K562 (cell line): Measurements from ENCODE around the gene HDAC7. TPM values are rescaled to one million over a fixed set of nuclear protein-coding genes. Genes with fewer than 3 reads are reported as not detected.

Source experiments
- ATAC-seq: fragments of 200-7000 bp; cut with Tn5 transposase; 3 replicates; pipeline ENCODE4 v1.9.1; 2020; ENCODE audit warnings: moderate library complexity
- BruUV-seq: library from RNA; stranded (reverse); fragments of 400-500 nt; replicated peaks from 2 replicates; lab custom pipeline; 2021; lab: Mats Ljungman, UMichigan
- CTCF ChIA-PET: fragments of 300-600 bp; formaldehyde crosslinking; extraction: SDS; loops from one replicate; lab custom pipeline; 2021; ENCODE audit warnings: low intra/inter-chr PET ratio; lab: Yijun Ruan, JAX
- POLR2A ChIA-PET: fragments of 300-600, 350-650 bp; sonication (Branson Sonifier 250); formaldehyde crosslinking; extraction: SDS; loops from one replicate; lab custom pipeline; 2021; ENCODE audit warnings: antibody characterized with exemption, inconsistent platforms; lab: Yijun Ruan, JAX
- DNase-seq, 4 experiments: peaks; one replicate each; pipeline versions ENCODE4 v3.0.0 to v3.0.0-alpha.2; 2011 to 2018; ENCODE audit warnings: low spot score in 3 of 4, mixed read lengths in 3 of 4; ENCODE audit errors: extremely low read depth in 1 of 4
- FAIRE-seq: peaks from 2 replicates; lab custom pipeline; 2011; peaks lifted over from hg19 to GRCh38; lab: Jason Lieb, UNC
- H2AFZ ChIP-seq: 2 replicates; pipeline ENCODE4 v1.6.0; 2011; ENCODE audit warnings: low read depth, low read length, control low read depth, inconsistent platforms
- H3K27ac ChIP-seq: fragments of 200-600 bp; 3 replicates; pipeline ENCODE4 v1.8.0; 2011; ENCODE audit warnings: low read depth, mild to moderate bottlenecking, control low read depth, inconsistent platforms, low read length, moderate library complexity, mixed read lengths; ENCODE audit errors: extremely low read depth
- H3K27me3 ChIP-seq, 2 experiments: fragments of 300-600 bp in 1 of 2; 2 replicates in 1 of 2; 3 replicates in 1 of 2; pipeline versions ENCODE4 v1.6.0 to v1.8.0; 2011; ENCODE audit warnings: inconsistent platforms in 2 of 2, low read length in 2 of 2, mild to moderate bottlenecking in 1 of 2, mixed read lengths in 1 of 2, moderate library complexity in 1 of 2; ENCODE audit not compliant: control insufficient read depth in 2 of 2, insufficient read depth in 2 of 2
- H3K36me3 ChIP-seq: fragments of 300-600 bp; 3 replicates; pipeline ENCODE4 v1.8.0; 2011; ENCODE audit warnings: mild to moderate bottlenecking, low read length, inconsistent platforms; ENCODE audit not compliant: control insufficient read depth, insufficient read depth
- H3K4me1 ChIP-seq, 2 experiments: fragments of 200-600 bp in 1 of 2; replicated peaks in 1 of 2; 2 replicates in 1 of 2; 3 replicates in 1 of 2; pipeline versions ENCODE4 v1.5.1 to v1.8.0; 2011; ENCODE audit warnings: inconsistent platforms in 2 of 2, low read length in 2 of 2, mild to moderate bottlenecking in 1 of 2, mixed read lengths in 1 of 2, moderate library complexity in 1 of 2; ENCODE audit not compliant: control insufficient read depth in 2 of 2, insufficient read depth in 2 of 2
- H3K4me2 ChIP-seq: 2 replicates; pipeline ENCODE4 v1.6.1; 2011; ENCODE audit warnings: low read length, control low read depth, inconsistent platforms, mixed read lengths; ENCODE audit not compliant: insufficient read depth
- H3K4me3 ChIP-seq: fragments of 200-600 bp; sonication (generic), shearing (Covaris generic); 2 replicates; pipeline ENCODE4 v1.5.1; 2016; ENCODE audit warnings: control low read depth, inconsistent platforms
- H3K79me2 ChIP-seq: fragments of 200-600 bp; 3 replicates; pipeline ENCODE4 v1.8.0; 2011; ENCODE audit warnings: low read length, inconsistent platforms; ENCODE audit not compliant: control insufficient read depth, insufficient read depth
- H3K9ac ChIP-seq, 2 experiments: 2 replicates each; pipeline versions ENCODE4 v1.6.0 to v1.6.1; 2011; ENCODE audit warnings: low read depth in 2 of 2, low read length in 2 of 2, control low read depth in 1 of 2, inconsistent platforms in 1 of 2, mild to moderate bottlenecking in 1 of 2, mixed read lengths in 1 of 2; ENCODE audit not compliant: insufficient read depth in 1 of 2
- H3K9me1 ChIP-seq: one replicate; pipeline ENCODE4 v1.6.0; 2011; ENCODE audit warnings: inconsistent platforms, mild to moderate bottlenecking, low read length, moderate library complexity; ENCODE audit not compliant: control insufficient read depth, insufficient read depth
- H3K9me3 ChIP-seq: replicated peaks from 2 replicates; pipeline ENCODE4 v1.5.1; 2011; ENCODE audit warnings: low read depth, low read length, inconsistent platforms; ENCODE audit not compliant: control insufficient read depth, insufficient read depth
- H4K20me1 ChIP-seq: replicated peaks from 2 replicates; pipeline ENCODE4 v1.6.1; 2011; ENCODE audit warnings: low read length, inconsistent platforms, mixed read lengths; ENCODE audit not compliant: control insufficient read depth, insufficient read depth
- ATF1 ChIP-seq, 2 experiments: fragments of 450-650 bp in 1 of 2; IDR thresholded peaks; 2 replicates each; pipeline ENCODE4 v1.6.1; 2016; ENCODE audit warnings: missing compliant biosample characterization in 1 of 2, missing genetic modification characterization in 1 of 2
- CHCHD3 ChIP-seq: fragments of 250-450 bp; sonication (Bioruptor Pico); IDR thresholded peaks from 2 replicates; pipeline ENCODE4 v2.1.2; 2022; ENCODE audit warnings: mild to moderate bottlenecking
- CTBP1 ChIP-seq: fragments of 450-650 bp; IDR thresholded peaks from 2 replicates; pipeline ENCODE4 v1.6.1; 2016; ENCODE audit warnings: borderline replicate concordance
- CXXC5 ChIP-seq: fragments of 250-450 bp; sonication (Bioruptor Pico); IDR thresholded peaks from 2 replicates; pipeline ENCODE4 v1.8.0; 2022; ENCODE audit warnings: inconsistent platforms, mild to moderate bottlenecking, moderate library complexity
- DPF2 ChIP-seq: fragments of 450-650 bp; IDR thresholded peaks from 2 replicates; pipeline ENCODE4 v1.6.1; 2016
- ESRRB ChIP-seq: fragments of 250-450 bp; sonication (Bioruptor Pico); IDR thresholded peaks from 2 replicates; pipeline ENCODE4 v1.5.0; 2020; ENCODE audit warnings: mild to moderate bottlenecking, moderate library complexity, borderline replicate concordance
- HNRNPL ChIP-seq: fragments of 200-400 bp; formaldehyde crosslinking; IDR thresholded peaks from 2 replicates; pipeline ENCODE4 v1.6.1; 2017; ENCODE audit warnings: low read depth, mild to moderate bottlenecking, low read length
- JUND ChIP-seq, 2 experiments: IDR thresholded peaks; 2 replicates in 1 of 2; 3 replicates in 1 of 2; pipeline ENCODE4 v1.6.1; 2011; ENCODE audit warnings: borderline replicate concordance in 2 of 2, low read depth in 2 of 2, low read length in 2 of 2, improper control_type of control experiment in 1 of 2, missing biosample characterization in 1 of 2, missing genetic modification characterization in 1 of 2, missing genetic modification reagents in 1 of 2
- L3MBTL2 ChIP-seq: fragments of 450-650 bp; IDR thresholded peaks from 2 replicates; pipeline ENCODE4 v1.6.1; 2016; ENCODE audit warnings: mild to moderate bottlenecking, moderate library complexity
- NEUROD1 ChIP-seq: fragments of 150-350 bp; IDR thresholded peaks from 2 replicates; pipeline ENCODE4 v1.6.1; 2014; ENCODE audit warnings: borderline replicate concordance, low read length, low read depth; ENCODE audit not compliant: partially characterized antibody
- STAT5A ChIP-seq: IDR thresholded peaks from 2 replicates; pipeline ENCODE4 v1.6.1; 2012; ENCODE audit warnings: low read length, inconsistent platforms, borderline replicate concordance
- ZNF584 ChIP-seq: fragments of 200-800 bp; sonication (Bioruptor generic); IDR thresholded peaks from 2 replicates; pipeline ENCODE4 v1.6.1; 2016; ENCODE audit warnings: low read depth, mild to moderate bottlenecking, missing genetic modification characterization, missing compliant biosample characterization
- WGBS: fragments of 100-300 bp; shearing (Covaris generic); methylation state at CpG from one replicate; pipeline ENCODE4 v1.1.6; 2016; ENCODE audit warnings: low coverage, mixed read lengths; ENCODE audit not compliant: insufficient coverage; ENCODE audit errors: missing lambda C conversion rate; 5-methylcytosine and 5-hydroxymethylcytosine counted together
- in situ Hi-C: fragments of 300-500 bp; cut with MboI; formaldehyde crosslinking; loops from 4 replicates; pipeline ENCODE4 v1.15.0; 2018; ENCODE audit warnings: inconsistent platforms, mixed read lengths
- intact Hi-C: fragments of 100-400 bp; cut with micrococcal nuclease; formaldehyde crosslinking; loops from 2 replicates; pipeline ENCODE4 v1.14.2; 2022
- polyA plus RNA-seq, 8 experiments: library from polyadenylated mRNA; depleted of rRNA in 4 of 8; stranded (reverse) in 5 of 8; unstranded in 3 of 8; fragments of >200 nt; fragmentation: Nextera tagmentation in 2 of 8; fragmentation: Illumina TruSeq in 1 of 8; extraction: Ambion mirVana in 2 of 8; extraction: Trizol in 1 of 8; gene quantifications; 2 replicates each; pipeline versions ENCODE4 v1.2.1 to v1.2.3, GENCODE V29; 2011 to 2014; ENCODE audit warnings: inconsistent platforms in 1 of 8, missing spikeins in 1 of 8
- total RNA-seq, 7 experiments: library from RNA; depleted of rRNA in 6 of 7; stranded (reverse); fragments of >200 nt in 6 of 7; fragmentation: Illumina TruSeq in 2 of 7; extraction: Trizol in 2 of 7; gene quantifications; 2 replicates each; pipeline versions ENCODE4 v1.2.1 to v1.2.3, GENCODE V29; 2011 to 2021; ENCODE audit warnings: low replicate concordance in 1 of 7
- TF ChIP-seq, protein P1 (sequence below): fragments of 450-650 bp; IDR thresholded peaks from 2 replicates; pipeline ENCODE4 v1.6.1; 2017; ENCODE audit warnings: antibody characterized with exemption, mild to moderate bottlenecking
- TF ChIP-seq, protein P2 (sequence below): fragments of 200-800 bp; sonication (Bioruptor generic); IDR thresholded peaks from 2 replicates; pipeline ENCODE4 v1.6.1; 2017; ENCODE audit warnings: missing genetic modification characterization, missing compliant biosample characterization
- TF ChIP-seq, protein P3 (sequence below): fragments of 450-650 bp; IDR thresholded peaks from 2 replicates; pipeline ENCODE4 v1.6.1; 2016

Gene HDAC7
- total and polyA plus RNA-seq, 9 of the 15 experiments (the other 6 are each of a cell fraction or from before 2014, with no cell fraction given): 2.5 to 129 (median 31.1) TPM

DNA sequence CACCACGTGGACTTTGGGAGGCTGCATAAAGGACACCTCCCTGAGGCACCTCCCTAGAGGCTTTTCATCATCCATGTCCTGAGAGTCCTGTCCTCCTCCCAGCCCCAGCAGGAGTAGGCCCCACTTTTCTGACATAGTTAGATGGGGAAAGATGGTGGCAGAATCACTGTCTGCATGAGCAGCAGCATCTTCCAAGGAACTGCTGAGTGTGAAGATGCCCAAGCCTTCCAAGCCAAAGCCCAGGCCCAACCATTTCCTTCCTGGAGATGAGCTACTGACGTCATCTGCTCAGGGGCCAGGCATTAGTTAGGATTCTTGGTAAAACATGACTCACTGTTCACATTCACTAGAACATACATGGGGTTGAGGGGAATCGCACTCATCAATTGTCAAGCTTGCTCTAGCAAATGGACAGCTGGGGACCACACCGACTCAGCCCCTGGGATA lies 47.8 kb upstream of the HDAC7 start:
- Histone ChIP-seq H3K9ac (no peak overlapping the region; a peak in 1 of 4 replicates), H3K4me1 (peaks cover 4 to 21% of the 10 kb centered on the region in 2 experiments; a peak in 3 of 5 replicates), H3K9me3 (no peaks in the 10 kb centered on the region), H2AFZ (peak overlapping the region; percentile 91), H3K27ac (peak overlapping the region; percentile 32; the same call in 1 of the 3 replicates), H3K79me2 (no peaks in the 10 kb centered on the region), H3K36me3 (no peaks in the 10 kb centered on the region), H4K20me1 (no peaks in the 10 kb centered on the region), H3K27me3 (no peaks in the 10 kb centered on the region), H3K4me2 (peak overlapping the region; percentile 14; the same call in 1 of the 2 replicates), H3K9me1 (no peaks in the 10 kb centered on the region), H3K4me3 (no peak overlapping the region)
- WGBS: 7% methylated on average over 4 of the region's 4 CpGs
- ChIA-PET CTCF (no interaction called here), POLR2A (interaction anchor here (0.7 kb wide), 1 partner anchor 162 kb away, joined by 4 read pairs; the partner anchor contains the start of gene RPAP3)
- FAIRE-seq (peak; percentile 89), ATAC-seq (peak; percentile 64), DNase-seq (peak; percentile 46 to 74 (median 64))
- intact Hi-C loops: no loop called here
- no TSS peak for BruUV-seq
- in situ Hi-C loops: no loop called here
- no peak for TF ChIP-seq HNRNPL
- TF ChIP-seq NEUROD1: peak; percentile 22
- TF ChIP-seq DPF2: peak; percentile 25; the same call in 1 of the 2 replicates
- TF ChIP-seq, protein P1, sequence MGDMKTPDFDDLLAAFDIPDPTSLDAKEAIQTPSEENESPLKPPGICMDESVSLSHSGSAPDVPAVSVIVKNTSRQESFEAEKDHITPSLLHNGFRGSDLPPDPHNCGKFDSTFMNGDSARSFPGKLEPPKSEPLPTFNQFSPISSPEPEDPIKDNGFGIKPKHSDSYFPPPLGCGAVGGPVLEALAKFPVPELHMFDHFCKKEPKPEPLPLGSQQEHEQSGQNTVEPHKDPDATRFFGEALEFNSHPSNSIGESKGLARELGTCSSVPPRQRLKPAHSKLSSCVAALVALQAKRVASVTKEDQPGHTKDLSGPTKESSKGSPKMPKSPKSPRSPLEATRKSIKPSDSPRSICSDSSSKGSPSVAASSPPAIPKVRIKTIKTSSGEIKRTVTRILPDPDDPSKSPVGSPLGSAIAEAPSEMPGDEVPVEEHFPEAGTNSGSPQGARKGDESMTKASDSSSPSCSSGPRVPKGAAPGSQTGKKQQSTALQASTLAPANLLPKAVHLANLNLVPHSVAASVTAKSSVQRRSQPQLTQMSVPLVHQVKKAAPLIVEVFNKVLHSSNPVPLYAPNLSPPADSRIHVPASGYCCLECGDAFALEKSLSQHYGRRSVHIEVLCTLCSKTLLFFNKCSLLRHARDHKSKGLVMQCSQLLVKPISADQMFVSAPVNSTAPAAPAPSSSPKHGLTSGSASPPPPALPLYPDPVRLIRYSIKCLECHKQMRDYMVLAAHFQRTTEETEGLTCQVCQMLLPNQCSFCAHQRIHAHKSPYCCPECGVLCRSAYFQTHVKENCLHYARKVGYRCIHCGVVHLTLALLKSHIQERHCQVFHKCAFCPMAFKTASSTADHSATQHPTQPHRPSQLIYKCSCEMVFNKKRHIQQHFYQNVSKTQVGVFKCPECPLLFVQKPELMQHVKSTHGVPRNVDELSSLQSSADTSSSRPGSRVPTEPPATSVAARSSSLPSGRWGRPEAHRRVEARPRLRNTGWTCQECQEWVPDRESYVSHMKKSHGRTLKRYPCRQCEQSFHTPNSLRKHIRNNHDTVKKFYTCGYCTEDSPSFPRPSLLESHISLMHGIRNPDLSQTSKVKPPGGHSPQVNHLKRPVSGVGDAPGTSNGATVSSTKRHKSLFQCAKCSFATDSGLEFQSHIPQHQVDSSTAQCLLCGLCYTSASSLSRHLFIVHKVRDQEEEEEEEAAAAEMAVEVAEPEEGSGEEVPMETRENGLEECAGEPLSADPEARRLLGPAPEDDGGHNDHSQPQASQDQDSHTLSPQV: peak; percentile 83
- TF ChIP-seq ESRRB (CRISPR knock-in tag): no peak
- TF ChIP-seq CXXC5 (CRISPR knock-in tag): peak; percentile 19; the same call in 1 of the 2 replicates
- TF ChIP-seq L3MBTL2: peak; percentile 69
- peak; percentile 58; the same call in 1 of the 2 replicates for TF ChIP-seq CTBP1
- TF ChIP-seq ATF1 (CRISPR knock-in tag; IDR thresholded peaks at IDR 0.05): no peak
- peak; percentile 90 for TF ChIP-seq ATF1 (tag; IDR thresholded peaks at IDR 0.05)
- TF ChIP-seq CHCHD3 (CRISPR knock-in tag): no peak
- TF ChIP-seq, protein P2, sequence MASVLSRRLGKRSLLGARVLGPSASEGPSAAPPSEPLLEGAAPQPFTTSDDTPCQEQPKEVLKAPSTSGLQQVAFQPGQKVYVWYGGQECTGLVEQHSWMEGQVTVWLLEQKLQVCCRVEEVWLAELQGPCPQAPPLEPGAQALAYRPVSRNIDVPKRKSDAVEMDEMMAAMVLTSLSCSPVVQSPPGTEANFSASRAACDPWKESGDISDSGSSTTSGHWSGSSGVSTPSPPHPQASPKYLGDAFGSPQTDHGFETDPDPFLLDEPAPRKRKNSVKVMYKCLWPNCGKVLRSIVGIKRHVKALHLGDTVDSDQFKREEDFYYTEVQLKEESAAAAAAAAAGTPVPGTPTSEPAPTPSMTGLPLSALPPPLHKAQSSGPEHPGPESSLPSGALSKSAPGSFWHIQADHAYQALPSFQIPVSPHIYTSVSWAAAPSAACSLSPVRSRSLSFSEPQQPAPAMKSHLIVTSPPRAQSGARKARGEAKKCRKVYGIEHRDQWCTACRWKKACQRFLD: no peak; the same call in 1 of the 2 replicates
- TF ChIP-seq, protein P3, sequence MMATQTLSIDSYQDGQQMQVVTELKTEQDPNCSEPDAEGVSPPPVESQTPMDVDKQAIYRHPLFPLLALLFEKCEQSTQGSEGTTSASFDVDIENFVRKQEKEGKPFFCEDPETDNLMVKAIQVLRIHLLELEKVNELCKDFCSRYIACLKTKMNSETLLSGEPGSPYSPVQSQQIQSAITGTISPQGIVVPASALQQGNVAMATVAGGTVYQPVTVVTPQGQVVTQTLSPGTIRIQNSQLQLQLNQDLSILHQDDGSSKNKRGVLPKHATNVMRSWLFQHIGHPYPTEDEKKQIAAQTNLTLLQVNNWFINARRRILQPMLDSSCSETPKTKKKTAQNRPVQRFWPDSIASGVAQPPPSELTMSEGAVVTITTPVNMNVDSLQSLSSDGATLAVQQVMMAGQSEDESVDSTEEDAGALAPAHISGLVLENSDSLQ: 0 out of 2 replicates have a peak, but pooled peaks have one; percentile 5
- TF ChIP-seq ZNF584 (CRISPR knock-in tag): peak; percentile 79
- peak; percentile 94 for TF ChIP-seq JUND (IDR thresholded peaks at IDR 0.05; ENCODE audit: borderline replicate concordance, low read depth, low read length)
- peak; percentile 94 for TF ChIP-seq JUND (tag; IDR thresholded peaks at IDR 0.05; ENCODE audit: borderline replicate concordance, low read depth, low read length)
- TF ChIP-seq STAT5A: peak; percentile 41; the same call in 1 of the 2 replicates
